H1 (cell line): ENCODE results near the gene SAT2. TPM values are rescaled to one million over a fixed set of nuclear protein-coding genes. Genes with fewer than 3 reads are reported as not detected.
A peak's percentile ranks its signal among the peaks of the same experiment; 100 is the strongest.

ENCODE experiments used
- CTCF ChIA-PET: fragments of 300-600 bp; sonication (Branson Sonifier 250); formaldehyde crosslinking; loops from one replicate; lab custom pipeline; 2021; ENCODE audit not compliant: partially characterized antibody; lab: Charles Lee
- POLR2A ChIA-PET: fragments of 300-600 bp; sonication (Branson Sonifier 250); formaldehyde crosslinking; loops from one replicate; lab custom pipeline; 2021; ENCODE audit warnings: inconsistent platforms; ENCODE audit not compliant: partially characterized antibody; lab: Charles Lee
- DNase-seq, 2 experiments: peaks; one replicate each; pipeline versions ENCODE4 v3.0.0 to v3.0.0-alpha.2; 2010 to 2022; ENCODE audit warnings: low spot score in 2 of 2, low read depth in 1 of 2, mixed read lengths in 1 of 2
- FAIRE-seq: peaks from 2 replicates; lab custom pipeline; 2011; peaks lifted over from hg19 to GRCh38; lab: Jason Lieb, UNC
- H2AFZ ChIP-seq: 2 replicates; pipeline ENCODE4 v1.8.1; 2012; ENCODE audit warnings: low read length, inconsistent platforms
- H2AK5ac ChIP-seq: 2 replicates; pipeline ENCODE4 v1.6.1; 2013; ENCODE audit warnings: low read depth, low read length
- H2BK120ac ChIP-seq: replicated peaks from 2 replicates; pipeline ENCODE3; 2013; ENCODE audit warnings: low read depth, low read length, inconsistent platforms
- H2BK12ac ChIP-seq: 2 replicates; pipeline ENCODE4 v1.6.1; 2013; ENCODE audit warnings: low read depth, low read length
- H2BK15ac ChIP-seq: 2 replicates; pipeline ENCODE4 v1.6.1; 2013; ENCODE audit warnings: low read length
- H2BK20ac ChIP-seq: 2 replicates; pipeline ENCODE4 v1.6.1; 2013; ENCODE audit warnings: low read length
- H2BK5ac ChIP-seq: 2 replicates; pipeline ENCODE4 v1.6.1; 2013; ENCODE audit warnings: low read depth, low read length
- H3K14ac ChIP-seq: 2 replicates; pipeline ENCODE4 v1.6.1; 2013; ENCODE audit warnings: inconsistent platforms; ENCODE audit not compliant: insufficient read length
- H3K18ac ChIP-seq: 2 replicates; pipeline ENCODE4 v1.6.1; 2013; ENCODE audit warnings: low read length; ENCODE audit errors: extremely low read depth
- H3K23ac ChIP-seq: 2 replicates; pipeline ENCODE4 v1.6.1; 2013; ENCODE audit warnings: inconsistent platforms; ENCODE audit not compliant: insufficient read length
- H3K23me2 ChIP-seq: 2 replicates; pipeline ENCODE4 v1.6.1; 2013; ENCODE audit warnings: low read depth, low read length
- H3K27ac ChIP-seq: 2 replicates; pipeline ENCODE4 v1.6.1; 2011; ENCODE audit warnings: low read depth, low read length, inconsistent platforms
- H3K27me3 ChIP-seq, 4 experiments: replicated peaks in 1 of 4; 1 replicate in 1 of 4; 2 replicates in 3 of 4; pipeline versions ENCODE4 v1.6.1 to v1.8.1; 2011 to 2013; ENCODE audit warnings: low read length in 3 of 4, mild to moderate bottlenecking in 3 of 4, inconsistent platforms in 2 of 4, mixed read lengths in 2 of 4, moderate library complexity in 1 of 4; ENCODE audit not compliant: control insufficient read depth in 3 of 4, insufficient read depth in 3 of 4; ENCODE audit errors: extremely low read depth in 1 of 4
- H3K36me3 ChIP-seq, 4 experiments: 2 replicates each; pipeline versions ENCODE4 v1.6.1 to v1.8.1; 2011 to 2013; ENCODE audit warnings: mild to moderate bottlenecking in 4 of 4, low read length in 3 of 4, moderate library complexity in 2 of 4, control low read depth in 1 of 4, inconsistent platforms in 1 of 4; ENCODE audit not compliant: insufficient read depth in 4 of 4, control insufficient read depth in 2 of 4
- H3K4ac ChIP-seq: replicated peaks from 2 replicates; pipeline ENCODE3; 2013; ENCODE audit warnings: low read length, low read depth, mixed read lengths, inconsistent platforms; ENCODE audit not compliant: insufficient read length
- H3K4me1 ChIP-seq, 4 experiments: replicated peaks in 1 of 4; 1 replicate in 1 of 4; 2 replicates in 3 of 4; pipeline versions ENCODE4 v1.6.1 to v1.8.1; 2011 to 2013; ENCODE audit warnings: low read length in 3 of 4, inconsistent platforms in 2 of 4, mixed read lengths in 1 of 4; ENCODE audit not compliant: insufficient read depth in 4 of 4, control insufficient read depth in 3 of 4
- H3K4me2 ChIP-seq, 2 experiments: 2 replicates each; pipeline versions ENCODE4 v1.6.1 to v1.8.1; 2011 to 2013; ENCODE audit warnings: low read depth in 2 of 2, low read length in 2 of 2, control low read depth in 1 of 2, inconsistent platforms in 1 of 2, mild to moderate bottlenecking in 1 of 2; ENCODE audit not compliant: insufficient read depth in 1 of 2
- H3K4me3 ChIP-seq, 4 experiments: fragments of 200-600, 300-600 bp in 1 of 4; sonication (generic), shearing (Covaris generic), sonication (Bioruptor Twin) in 1 of 4; 2 replicates each; pipeline versions ENCODE4 v1.5.1 to v1.8.1; 2011 to 2016; ENCODE audit warnings: low read length in 4 of 4, low read depth in 3 of 4, control low read depth in 2 of 4, inconsistent platforms in 2 of 4, mild to moderate bottlenecking in 2 of 4, mixed read lengths in 1 of 4, moderate library complexity in 1 of 4; ENCODE audit not compliant: insufficient read depth in 2 of 4; ENCODE audit errors: extremely low read depth in 1 of 4
- H3K56ac ChIP-seq: replicated peaks from 2 replicates; pipeline ENCODE3; 2013; ENCODE audit warnings: low read depth, mild to moderate bottlenecking, mixed read lengths, low read length, inconsistent platforms; ENCODE audit not compliant: insufficient read length
- H3K79me1 ChIP-seq: 2 replicates; pipeline ENCODE4 v1.6.1; 2013; ENCODE audit warnings: low read depth, low read length, control low read depth
- H3K79me2 ChIP-seq, 2 experiments: 2 replicates each; pipeline versions ENCODE4 v1.6.1 to v1.8.1; 2012 to 2013; ENCODE audit warnings: low read length in 2 of 2, mild to moderate bottlenecking in 2 of 2, inconsistent platforms in 1 of 2; ENCODE audit not compliant: insufficient read depth in 2 of 2, control insufficient read depth in 1 of 2
- H3K9ac ChIP-seq, 4 experiments: replicated peaks in 1 of 4; 1 replicate in 1 of 4; 2 replicates in 3 of 4; pipeline versions ENCODE4 v1.6.1 to v1.8.1; 2011 to 2013; ENCODE audit warnings: low read depth in 3 of 4, low read length in 3 of 4, control low read depth in 2 of 4, mild to moderate bottlenecking in 2 of 4, moderate library complexity in 2 of 4, inconsistent platforms in 1 of 4; ENCODE audit errors: extremely low read depth in 1 of 4
- H3K9me3 ChIP-seq, 2 experiments: 2 replicates each; pipeline versions ENCODE4 v1.6.1 to v1.8.1; 2012 to 2013; ENCODE audit warnings: mild to moderate bottlenecking in 2 of 2, moderate library complexity in 2 of 2, control low read depth in 1 of 2, inconsistent platforms in 1 of 2, low read depth in 1 of 2, low read length in 1 of 2, mixed read lengths in 1 of 2; ENCODE audit not compliant: insufficient read depth in 2 of 2
- H4K20me1 ChIP-seq, 2 experiments: replicated peaks in 1 of 2; 2 replicates each; pipeline versions ENCODE3 to v1.8.1; 2011 to 2013; ENCODE audit warnings: inconsistent platforms in 2 of 2, low read length in 2 of 2, mild to moderate bottlenecking in 1 of 2; ENCODE audit not compliant: insufficient read depth in 2 of 2, control insufficient read depth in 1 of 2
- H4K5ac ChIP-seq: 2 replicates; pipeline ENCODE4 v1.6.1; 2013; ENCODE audit warnings: low read length, low read depth, mixed read lengths, inconsistent platforms; ENCODE audit not compliant: insufficient read length
- H4K8ac ChIP-seq: 2 replicates; pipeline ENCODE4 v1.8.0; 2013; ENCODE audit warnings: mild to moderate bottlenecking, moderate library complexity, low read length, inconsistent platforms; ENCODE audit not compliant: insufficient read depth; ENCODE audit errors: extremely low read depth
- H4K91ac ChIP-seq: replicated peaks from 2 replicates; pipeline ENCODE3; 2013; ENCODE audit warnings: low read length, mixed read lengths, inconsistent platforms; ENCODE audit not compliant: insufficient read length
- CTCF ChIP-seq, 3 experiments: IDR thresholded peaks; 1 replicate in 2 of 3; 2 replicates in 1 of 3; pipeline versions ENCODE4 v1.5.1 to v1.6.1; 2011; ENCODE audit warnings: low read length in 3 of 3, mild to moderate bottlenecking in 3 of 3, inconsistent platforms in 2 of 3, low read depth in 1 of 3, moderate library complexity in 1 of 3; ENCODE audit not compliant: insufficient read depth in 1 of 3; ENCODE audit errors: control extremely low read depth in 1 of 3
- MAX ChIP-seq: IDR thresholded peaks from 2 replicates; pipeline ENCODE4 v1.6.1; 2012; ENCODE audit warnings: inconsistent platforms
- TAF7 ChIP-seq: optimal IDR thresholded peaks from 2 replicates; pipeline ENCODE3; 2011; ENCODE audit warnings: low read depth, mild to moderate bottlenecking, inconsistent platforms, low read length, moderate library complexity, borderline replicate concordance
- WGBS, 2 experiments: shearing (Covaris generic) in 1 of 2; methylation state at CpG; one replicate each; pipeline versions ENCODE4 v1.1.6 to v1.1.7; 2013 to 2015; ENCODE audit warnings: low lambda C conversion rate in 2 of 2, mixed read lengths in 2 of 2, inconsistent platforms in 1 of 2, low coverage in 1 of 2, missing lambda C conversion rate in 1 of 2; ENCODE audit not compliant: insufficient replicate concordance in 2 of 2, insufficient coverage in 1 of 2, insufficient read length in 1 of 2; ENCODE audit errors: extremely low coverage in 1 of 2, missing lambda C conversion rate in 1 of 2; 5-methylcytosine and 5-hydroxymethylcytosine counted together
- polyA plus RNA-seq, 7 experiments: library from polyadenylated mRNA; depleted of rRNA in 3 of 7; stranded (reverse) in 5 of 7; unstranded in 2 of 7; fragments of >200 nt in 5 of 7; fragments of 200-250 nt in 2 of 7; gene quantifications; 1 replicate in 5 of 7; 2 replicates in 1 of 7; 4 replicates in 1 of 7; pipeline versions ENCODE4 v1.2.1 to v1.2.3, GENCODE V29; 2011 to 2013; ENCODE audit warnings: missing spikeins in 2 of 7, mixed read lengths in 2 of 7
- total RNA-seq: library from RNA; stranded (reverse); fragmentation: NEBNext Ultra II Directional; extraction: Animal tissue kit (Norgen Biotek cat#: 25700); gene quantifications from 2 replicates; pipeline ENCODE4 v1.2.1, GENCODE V29; 2021

SAT2 gene
- total and polyA plus RNA-seq, 2 of the 8 experiments (the other 6 are each of a cell fraction or from before 2014, with no cell fraction given), result 36.4 to 72.3 TPM

- H3K4me3 ChIP-seq, result peak overlapping the region; percentile 47 to 95 (median 70); a peak in 5 of 8 replicates
- peak overlapping the region; percentile 97 for H3K56ac ChIP-seq
- FAIRE-seq (no peak), DNase-seq (peak in 1 of 2 experiments; percentile 51)
- H3K4me2 ChIP-seq, result peak overlapping the region; percentile 67
- peak overlapping the region; percentile 98; the same call in 1 of the 2 replicates for H3K27ac ChIP-seq
- peak overlapping the region; percentile 93 for H2BK12ac ChIP-seq
- peak overlapping the region in 3 of 4 experiments; percentile 33 to 98 (median 84); a peak in 5 of 7 replicates for H3K9ac ChIP-seq
- peaks cover 4% of the 10 kb centered on the region; the same call in 1 of the 2 replicates for H3K79me1 ChIP-seq
- peak overlapping the region; percentile 98 for H4K91ac ChIP-seq
- H2AFZ ChIP-seq, result no peak overlapping the region
- no peak overlapping the region for H3K23ac ChIP-seq
- peak overlapping the region; percentile 92 for H2AK5ac ChIP-seq
- H4K5ac ChIP-seq, result peak overlapping the region; percentile 54
- peak overlapping the region; percentile 86 for H3K4ac ChIP-seq
- H2BK120ac ChIP-seq, result peak overlapping the region; percentile 52
- H3K14ac ChIP-seq, result no peak overlapping the region
- ChIA-PET POLR2A (interaction anchor here (0.7 to 37.5 kb wide), 16 partner anchors 0 to 321 kb away, joined by 3 to 1144 read pairs (median 6); partner anchors contain the start of genes ATP1B2, CD68, FXR2 and MPDU1), CTCF (interaction anchor here (0.7 to 2.0 kb wide), 6 partner anchors 8 to 761 kb away, joined by 3 to 8 read pairs (median 5); partner anchors contain the start of genes SENP3 and TP53)
- no peaks in the 10 kb centered on the region for H3K9me3 ChIP-seq
- peaks cover 0 to 16% (median 4%) of the 10 kb centered on the region in 4 experiments; a peak in 5 of 7 replicates for H3K4me1 ChIP-seq
- H4K8ac ChIP-seq, result peak overlapping the region; percentile 99
- TF ChIP-seq CTCF (IDR thresholded peaks at IDR 0.05; ENCODE audit: control extremely low read depth in 1 of 3, insufficient read depth in 1 of 3, low read depth in 1 of 3, low read length in 3 of 3) (peak in 1 of 3 experiments; percentile 2; a peak in 1 of 4 replicates), TAF7 (no peak), MAX (peak; percentile 80; the same call in 1 of the 2 replicates)
- H2BK15ac ChIP-seq, result peak overlapping the region; percentile 88
- H4K20me1 ChIP-seq, result peaks cover 3% of the 10 kb centered on the region in 2 experiments
- H3K79me2 ChIP-seq, result no peaks in the 10 kb centered on the region
- 91% methylated on average over 31 of the region's 36 CpGs; no CpG with 5 or more reads in 1 of the 2 experiments for WGBS, 2 experiments
- peaks cover 5 to 23% (median 11%) of the 10 kb centered on the region in 4 experiments for H3K36me3 ChIP-seq
- peaks cover 11% of the 10 kb centered on the region; the same call in 1 of the 2 replicates for H3K23me2 ChIP-seq
- H3K18ac ChIP-seq, result peak overlapping the region; percentile 97
- H3K27me3 ChIP-seq, result no peaks in the 10 kb centered on the region
- no peak overlapping the region for H2BK20ac ChIP-seq
- peak overlapping the region; percentile 99 for H2BK5ac ChIP-seq
These were observed 45.0 kb downstream of the SAT2 start for GRCh38 chr17:7582396-7583252.
